GM19023 (cell line): ENCODE measurements around the gene HELB.
A peak's percentile ranks its signal among the peaks of the same experiment; 100 is the strongest.

Experiments
- ATAC-seq: cut with Tn5 transposase; IDR thresholded peaks from one replicate; pipeline ENCODE4 v1.9.1; 2021; ENCODE audit warnings: mild to moderate bottlenecking, moderate library complexity; ENCODE audit not compliant: unreplicated experiment

Gene HELB

DNA sequence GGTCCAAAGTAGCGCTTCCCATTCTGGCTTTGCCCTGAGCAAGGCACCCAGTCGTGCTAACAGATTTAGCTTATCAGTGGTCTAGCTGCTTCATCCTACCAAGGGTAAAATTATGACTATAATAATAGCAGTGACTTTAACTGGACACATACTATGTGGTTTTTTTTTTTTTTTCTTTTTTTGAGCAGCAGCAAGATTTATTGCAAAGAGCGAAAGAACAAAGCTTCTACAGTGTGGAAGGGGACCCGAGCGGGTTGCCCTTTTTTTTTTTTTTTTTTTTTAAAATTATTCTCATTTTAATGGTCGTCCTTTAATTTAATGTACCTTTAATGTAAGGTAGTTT is 505 bp downstream of the HELB start:
- no peak for ATAC-seq

DNA sequence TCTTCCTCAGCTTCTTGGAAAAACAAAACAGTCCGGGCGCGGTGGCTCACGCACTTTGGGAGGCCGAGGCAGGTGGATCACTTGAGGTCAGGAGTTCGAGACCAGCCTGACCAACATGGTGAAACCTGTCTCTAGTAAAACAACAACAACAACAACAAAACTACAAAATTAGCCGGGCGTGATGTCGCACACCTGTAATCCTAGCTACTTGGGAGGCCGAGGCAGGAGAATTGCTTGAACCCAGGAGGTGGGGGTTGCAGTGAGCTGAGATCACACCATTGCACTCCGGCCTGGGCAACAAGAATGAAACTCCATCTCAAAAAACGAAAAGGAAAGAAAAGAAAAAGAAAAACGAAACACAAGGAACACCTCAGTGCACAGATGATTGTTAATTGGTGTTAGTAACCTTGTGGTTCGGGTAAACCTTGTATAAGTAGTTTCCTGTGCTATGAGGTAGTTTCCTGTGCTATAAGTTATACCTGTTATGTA is 1.1 kb downstream of the HELB start:
- ATAC-seq = peak; percentile 28

GRCh38 chr12:66304296-66304900 is 2.1 kb downstream of the HELB start:
- ATAC-seq = no peak

DNA sequence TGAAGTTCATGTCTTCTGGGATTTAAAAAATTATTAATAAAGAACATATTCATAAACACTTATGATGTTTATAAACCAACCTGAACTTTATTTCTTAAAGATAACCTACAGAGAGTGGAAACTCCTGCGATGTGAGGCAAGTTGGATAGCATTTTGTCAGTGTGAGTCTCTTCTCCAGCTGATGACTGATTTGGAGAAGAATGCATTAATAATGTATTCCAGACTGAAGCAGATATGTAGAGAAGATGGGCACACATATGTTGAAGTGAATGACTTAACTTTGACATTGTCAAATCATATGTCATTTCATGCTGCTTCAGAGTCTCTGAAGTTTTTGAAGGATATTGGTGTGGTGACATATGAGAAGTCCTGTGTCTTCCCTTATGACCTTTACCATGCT is 7.3 kb downstream of the HELB start:
- no peak for ATAC-seq

- ATAC-seq = no peak
Measured at GRCh38 chr12:66312189-66312588, 9.9 kb downstream of the HELB start.

- ATAC-seq = no peak
Measured at GRCh38 chr12:66314278-66314677, 12.0 kb downstream of the HELB start.

GRCh38 chr12:66319266-66319954 is 17.1 kb downstream of the HELB start:
- ATAC-seq = no peak

GRCh38 chr12:66320996-66321395 is 18.7 kb downstream of the HELB start:
- no peak for ATAC-seq

DNA sequence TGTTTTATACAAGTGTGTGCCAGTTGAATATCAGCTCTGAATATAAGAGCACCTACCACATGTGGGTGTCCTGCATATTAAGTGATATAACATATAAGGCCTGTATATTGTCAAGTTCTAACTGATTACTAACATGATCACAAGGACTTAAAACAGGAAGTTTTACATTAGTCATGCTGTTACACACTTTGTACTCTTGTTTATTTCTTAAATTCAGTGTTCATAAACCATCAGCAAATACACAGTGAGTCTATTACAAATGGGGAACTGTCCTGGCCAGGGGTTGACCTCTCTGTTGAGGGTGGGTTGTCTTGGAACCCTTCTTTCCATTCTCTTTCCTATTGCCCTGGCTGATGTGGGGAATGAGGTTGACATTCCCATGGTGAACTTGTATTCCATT is 19.1 kb downstream of the HELB start:
- no peak for ATAC-seq

GRCh38 chr12:66323017-66323416 is 20.7 kb downstream of the HELB start:
- no peak for ATAC-seq

- no peak for ATAC-seq
Measured at GRCh38 chr12:66329941-66330340, 27.6 kb downstream of the HELB start.

DNA sequence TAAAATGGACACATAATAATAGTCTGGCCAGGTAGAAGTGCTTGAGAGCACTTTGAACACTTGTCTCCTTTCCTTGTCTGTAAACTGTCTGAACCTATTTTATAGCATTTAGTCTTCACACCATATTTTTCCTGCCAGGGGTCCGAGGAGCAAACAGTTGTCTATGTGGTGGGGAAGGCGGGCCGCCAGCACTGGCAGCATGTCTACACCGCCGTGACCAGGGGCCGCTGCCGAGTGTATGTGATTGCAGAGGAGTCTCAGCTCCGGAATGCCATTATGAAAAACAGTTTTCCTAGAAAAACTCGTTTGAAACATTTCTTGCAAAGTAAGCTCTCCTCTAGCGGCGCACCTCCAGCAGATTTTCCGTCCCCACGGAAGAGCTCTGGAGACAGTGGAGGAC is 28.7 kb downstream of the HELB start:
- no peak for ATAC-seq

DNA sequence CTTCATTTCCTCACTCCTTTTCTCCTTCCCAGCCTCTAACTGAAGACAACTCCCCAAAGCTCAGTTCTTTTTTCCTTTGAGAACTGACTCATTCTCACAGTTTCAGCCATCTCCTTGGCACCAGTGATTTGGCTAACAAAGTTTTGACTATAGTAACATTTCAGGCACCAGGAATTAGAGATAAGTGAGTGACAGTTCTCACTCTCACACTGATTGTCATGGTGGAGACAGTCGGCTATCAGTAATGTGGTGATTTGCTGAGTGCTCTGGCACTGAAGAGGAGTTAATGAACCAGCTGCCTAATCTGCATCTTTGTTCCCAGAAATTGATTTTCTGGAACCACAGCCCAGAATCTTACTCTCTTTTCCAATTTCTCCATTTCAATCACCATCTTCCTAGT is 29.5 kb downstream of the HELB start:
- no peak for ATAC-seq

DNA sequence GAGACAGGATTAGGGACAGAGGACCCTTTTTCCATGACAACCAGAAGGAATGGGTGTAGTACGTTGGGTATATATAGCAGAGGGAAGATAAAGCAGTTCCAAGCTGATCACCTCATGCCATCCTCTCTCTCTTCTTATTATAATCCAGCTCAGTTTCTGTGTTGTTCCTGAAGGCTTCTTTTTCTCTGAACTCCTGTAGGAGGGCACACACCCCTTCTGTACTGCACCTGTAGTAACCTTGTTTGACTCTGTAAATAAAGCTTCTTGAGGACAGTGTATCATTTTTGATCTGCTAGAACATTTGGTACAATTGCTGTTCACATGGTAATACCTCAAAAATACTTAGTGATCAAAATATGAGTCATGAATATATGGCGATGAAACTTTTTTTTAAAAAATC is 33.5 kb downstream of the HELB start:
- ATAC-seq = no peak

DNA sequence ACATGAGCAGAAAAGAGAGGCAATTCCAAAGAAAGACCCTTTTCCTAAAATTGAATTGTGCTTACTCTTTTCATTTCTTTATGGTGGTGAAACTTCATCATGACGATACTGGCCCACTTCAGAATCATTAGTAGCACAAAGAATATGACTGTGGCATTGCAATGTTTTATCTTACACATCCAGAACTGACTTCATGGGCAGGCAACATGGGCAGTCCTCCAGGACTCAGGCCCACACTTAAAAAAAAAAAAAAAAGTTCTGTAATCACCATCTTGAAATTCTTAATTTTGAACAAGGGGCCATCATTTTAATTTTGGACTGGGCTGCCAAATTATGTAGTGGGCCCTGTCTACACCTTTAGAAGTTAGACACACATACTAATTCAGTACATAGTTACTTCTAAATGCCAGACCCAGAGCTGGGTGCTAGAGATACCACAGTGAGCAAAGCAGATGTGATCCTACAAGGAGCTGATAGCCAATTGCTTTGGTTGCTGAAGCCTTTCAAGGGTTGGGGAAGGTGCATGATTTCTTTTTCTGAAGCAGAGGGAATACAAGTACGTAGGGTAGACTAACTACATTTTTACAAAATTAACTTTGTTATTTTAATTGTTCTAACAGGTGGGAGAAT is 35.2 kb downstream of the HELB start:
- no peak for ATAC-seq

DNA sequence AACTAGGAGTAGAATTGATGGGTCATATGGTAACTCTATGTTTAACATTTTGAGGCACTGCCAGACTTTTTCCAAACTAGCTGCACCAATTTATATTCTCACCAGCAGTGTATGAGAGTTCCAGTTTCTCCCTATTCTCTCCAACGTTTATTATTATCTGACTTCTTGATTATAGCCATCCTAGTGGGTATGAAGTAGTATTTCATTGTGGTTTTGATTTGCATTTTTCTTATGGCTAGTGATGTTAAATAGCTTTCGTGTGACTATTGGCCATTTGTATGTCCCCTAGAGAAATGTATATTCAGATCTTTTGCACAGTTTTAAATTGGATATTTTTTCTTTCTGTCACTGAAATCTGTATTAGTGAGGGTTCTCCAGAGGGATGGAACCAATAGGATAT is 37.8 kb downstream of the HELB start:
- ATAC-seq = no peak

DNA sequence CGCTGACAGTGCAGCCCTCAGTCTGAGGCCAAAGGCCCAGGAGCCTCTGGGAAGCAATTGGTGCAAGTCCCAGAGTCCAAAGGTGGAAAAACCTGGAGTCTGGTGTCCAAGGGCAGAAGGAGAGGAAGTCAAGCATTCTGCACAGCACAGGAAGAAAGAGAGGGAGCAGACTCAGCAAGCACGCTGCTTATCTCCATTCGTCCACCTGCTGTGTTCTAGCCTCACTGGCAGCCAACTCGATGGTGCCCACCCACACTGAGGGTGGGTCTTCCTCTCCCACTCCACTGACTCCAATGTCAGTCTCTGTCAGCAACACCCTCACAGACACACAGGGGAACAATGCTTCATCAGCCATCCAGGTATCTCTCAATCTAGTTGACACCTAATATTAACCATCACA is 38.8 kb downstream of the HELB start:
- ATAC-seq = no peak

GRCh38 chr12:66345212-66345611 is 42.9 kb downstream of the HELB start:
- ATAC-seq = no peak

DNA sequence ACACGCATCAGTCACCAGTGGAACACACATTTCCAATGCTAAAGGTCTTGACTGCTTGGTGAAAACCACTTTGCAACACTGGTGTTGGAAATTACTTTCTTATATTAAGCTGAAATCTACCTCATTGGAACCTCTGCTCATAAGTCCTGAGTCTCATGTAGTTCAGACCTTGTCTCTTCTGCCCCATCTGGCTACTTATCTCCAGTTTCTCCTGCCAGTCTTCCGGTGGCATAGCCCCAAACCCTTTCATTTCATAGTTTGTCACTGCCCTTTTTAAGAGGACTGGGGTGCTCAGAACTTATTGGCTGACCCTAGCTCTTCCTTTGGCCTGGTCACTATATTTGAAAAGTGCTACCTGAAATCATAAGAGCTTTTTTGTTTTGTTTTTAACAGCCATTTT is 43.7 kb downstream of the HELB start:
- no peak for ATAC-seq

- ATAC-seq = no peak
Measured at GRCh38 chr12:66351301-66351700, 49.0 kb downstream of the HELB start.

GRCh38 chr12:66352197-66352596 is 49.9 kb downstream of the HELB start:
- no peak for ATAC-seq

DNA sequence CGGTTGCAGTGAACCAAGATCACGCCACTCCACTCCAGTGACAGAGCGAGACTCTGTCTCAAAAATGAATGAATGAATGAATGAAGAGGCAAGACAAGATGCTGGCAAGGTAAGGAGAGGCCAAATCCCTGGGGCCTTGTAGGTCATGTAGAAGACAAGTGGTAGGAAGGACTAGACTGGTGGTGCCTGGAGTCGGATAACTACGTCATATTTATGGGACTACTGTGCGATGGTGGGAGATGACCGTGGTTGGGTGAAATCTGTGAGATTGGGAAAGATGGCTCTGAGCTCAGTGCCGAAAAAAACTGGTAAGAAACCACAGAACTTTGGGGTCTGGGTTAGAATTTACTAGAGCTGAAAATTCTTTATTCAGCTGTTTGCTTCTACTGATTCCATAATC is 50.6 kb downstream of the HELB start:
- no peak for ATAC-seq
